Natural killer cell (primary cell): ENCODE data around the gene C3orf20. TPM values are rescaled to one million over a fixed set of nuclear protein-coding genes. Genes with fewer than 3 reads are reported as not detected.

Experiments used
- ATAC-seq, 3 donors: fragments of 150-1000 bp in 2 of 3; fragments of 200-7000 bp in 1 of 3; cut with Tn5 transposase; 1 replicate in 1 of 3; 2 replicates in 2 of 3; pipeline ENCODE4 v1.10.0; 2021; ENCODE audit warnings: mild to moderate bottlenecking in 2 of 3, moderate library complexity in 2 of 3
- DNase-seq, 2 donors: peaks; one replicate each; pipeline versions ENCODE4 v3.0.0 to v3.0.0-alpha.2; 2013 to 2021; ENCODE audit warnings: mixed read lengths in 1 of 2
- H3K27ac ChIP-seq: one replicate; pipeline ENCODE4 v1.5.1; 2013; ENCODE audit warnings: mild to moderate bottlenecking, low read length
- H3K27me3 ChIP-seq: one replicate; pipeline ENCODE4 v1.6.1; 2013; ENCODE audit warnings: low read length; ENCODE audit not compliant: control insufficient read depth, insufficient read depth
- H3K36me3 ChIP-seq: one replicate; pipeline ENCODE4 v1.6.1; 2013; ENCODE audit warnings: low read length; ENCODE audit not compliant: control insufficient read depth, insufficient read depth
- H3K4me1 ChIP-seq: one replicate; pipeline ENCODE4 v1.6.1; 2013; ENCODE audit warnings: low read length; ENCODE audit not compliant: control insufficient read depth, insufficient read depth
- H3K4me3 ChIP-seq: one replicate; pipeline ENCODE4 v1.5.1; 2013; ENCODE audit warnings: low read length
- H3K9me3 ChIP-seq: one replicate; pipeline ENCODE4 v1.6.1; 2013; ENCODE audit warnings: low read length; ENCODE audit not compliant: control insufficient read depth, insufficient read depth
- H3K27ac Mint-ChIP-seq, 2 donors: one replicate each; pipeline ENCODE4 v1.8.0; 2022; ENCODE audit warnings: mild to moderate bottlenecking in 2 of 2, mixed read lengths in 2 of 2, moderate library complexity in 1 of 2
- H3K27me3 Mint-ChIP-seq, 2 donors: one replicate each; pipeline ENCODE4 v1.8.0; 2022; ENCODE audit warnings: low read depth in 2 of 2, mixed read lengths in 2 of 2
- H3K36me3 Mint-ChIP-seq: one replicate; pipeline ENCODE4 v1.8.0; 2022; ENCODE audit warnings: mixed read lengths
- H3K4me1 Mint-ChIP-seq, 2 donors: one replicate each; pipeline ENCODE4 v1.8.0; 2022; ENCODE audit warnings: mixed read lengths in 2 of 2
- H3K4me3 Mint-ChIP-seq: one replicate; pipeline ENCODE4 v1.8.0; 2022; ENCODE audit warnings: mild to moderate bottlenecking, moderate library complexity, mixed read lengths
- H3K9me3 Mint-ChIP-seq, 2 donors: one replicate each; pipeline ENCODE4 v1.8.0; 2022; ENCODE audit warnings: mixed read lengths in 2 of 2
- CTCF ChIP-seq: fragments of 200-600 bp; IDR thresholded peaks from one replicate; pipeline ENCODE4 v1.8.0; 2022; ENCODE audit warnings: antibody characterized with exemption
- WGBS: methylation state at CpG from one replicate; pipeline ENCODE4 v1.1.7; 2013; ENCODE audit warnings: missing lambda C conversion rate; ENCODE audit not compliant: insufficient coverage; 5-methylcytosine and 5-hydroxymethylcytosine counted together
- intact Hi-C: fragments of 100-400 bp; cut with micrococcal nuclease; formaldehyde crosslinking; loops from one replicate; pipeline ENCODE4 v1.14.2; 2022
- total RNA-seq, 4 donors: library from RNA; stranded (reverse); fragments of 120-200 nt in 1 of 4; gene quantifications; one replicate each; pipeline versions ENCODE4 v1.2.3 to v1.2.4, GENCODE V29; 2013 to 2022

Gene C3orf20
- total RNA-seq, 3 donors from 2014 or later (not counting 1 experiment from before 2014, with no cell fraction given): 0.14 TPM; not detected in 2

GRCh38 chr3:14805961-14806537 lies 131.1 kb downstream of the C3orf20 start:
- peaks cover 38% of the 10 kb centered on the region in 2 donors for H3K27me3 Mint-ChIP-seq
- Histone ChIP-seq H3K4me1 (no peaks in the 10 kb centered on the region), H3K27me3 (peaks cover 5% of the 10 kb centered on the region), H3K9me3 (no peaks in the 10 kb centered on the region), H3K4me3 (no peak overlapping the region), H3K36me3 (no peaks in the 10 kb centered on the region), H3K27ac (no peak overlapping the region)
- TF ChIP-seq CTCF: no peak
- no peak overlapping the region for H3K27ac Mint-ChIP-seq
- H3K9me3 Mint-ChIP-seq: no peaks in the 10 kb centered on the region
- ATAC-seq (no peak), DNase-seq (no peak)
- 49% methylated on average over 3 of the region's 4 CpGs for WGBS
- intact Hi-C loops: no loop called here
- H3K4me1 Mint-ChIP-seq: peaks cover 0 to 18% of the 10 kb centered on the region in 2 donors
- no peaks in the 10 kb centered on the region for H3K36me3 Mint-ChIP-seq
- H3K4me3 Mint-ChIP-seq: no peak overlapping the region

- 73% methylated on average over 8 of the region's 8 CpGs for WGBS
- DNase-seq: no peak
- Mint-ChIP-seq H3K27ac (no peak overlapping the region), H3K27me3 (peaks cover 45% of the 10 kb centered on the region in 2 donors), H3K4me3 (no peak overlapping the region), H3K9me3 (no peaks in the 10 kb centered on the region), H3K4me1 (peaks cover 0 to 21% of the 10 kb centered on the region in 2 donors), H3K36me3 (no peaks in the 10 kb centered on the region)
- intact Hi-C loops: no loop called here
- Histone ChIP-seq H3K4me1 (no peaks in the 10 kb centered on the region), H3K36me3 (no peaks in the 10 kb centered on the region), H3K27me3 (peaks cover 5% of the 10 kb centered on the region), H3K9me3 (no peaks in the 10 kb centered on the region), H3K27ac (no peak overlapping the region), H3K4me3 (no peak overlapping the region)
- no peak for ATAC-seq
- TF ChIP-seq CTCF: no peak
Measured at GRCh38 chr3:14806641-14807263, 131.8 kb downstream of the C3orf20 start.

- H3K4me3 ChIP-seq: no peak overlapping the region
- H3K36me3 ChIP-seq: no peaks in the 10 kb centered on the region
- Mint-ChIP-seq H3K27me3 (peaks cover 56 to 58% of the 10 kb centered on the region in 2 donors), H3K27ac (no peak overlapping the region), H3K36me3 (no peaks in the 10 kb centered on the region), H3K9me3 (no peaks in the 10 kb centered on the region), H3K4me3 (no peak overlapping the region), H3K4me1 (peaks cover 0 to 19% of the 10 kb centered on the region in 2 donors)
- no peak for ATAC-seq
- H3K9me3 ChIP-seq: no peaks in the 10 kb centered on the region
- intact Hi-C loops: no loop called here
- H3K4me1 ChIP-seq: no peaks in the 10 kb centered on the region
- TF ChIP-seq CTCF: no peak
- no peak overlapping the region for H3K27ac ChIP-seq
- peaks cover 14% of the 10 kb centered on the region for H3K27me3 ChIP-seq
- no peak for DNase-seq
Measured at GRCh38 chr3:14808025-14808424, 133.1 kb downstream of the C3orf20 start.
